SK-N-MC (cell line): ENCODE results near the gene SCRT2.

Experiments
- DNase-seq: peaks from one replicate; pipeline ENCODE4 v3.0.0-alpha.2; 2011; ENCODE audit warnings: low read depth, low spot score
- H3K27ac ChIP-seq: fragments of 200-600 bp; sonication (generic); 2 replicates; pipeline ENCODE4 v1.5.1; 2016; ENCODE audit warnings: mixed run types
- H3K36me3 ChIP-seq: fragments of 200-600 bp; sonication (generic); 2 replicates; pipeline ENCODE4 v1.6.1; 2017; ENCODE audit warnings: antibody characterized with exemption, low read length, mixed read lengths; ENCODE audit not compliant: insufficient read depth
- H3K4me3 ChIP-seq: fragments of 200-600 bp; sonication (generic); 2 replicates; pipeline ENCODE4 v1.5.1; 2016
- H3K9ac ChIP-seq: fragments of 200-600 bp; sonication (generic); 2 replicates; pipeline ENCODE4 v1.8.0; 2017; ENCODE audit warnings: mixed run types, mixed read lengths; ENCODE audit not compliant: insufficient read length
- H3K9me3 ChIP-seq: fragments of 200-600 bp; sonication (generic); 2 replicates; pipeline ENCODE4 v1.6.1; 2017; ENCODE audit warnings: low read depth, mild to moderate bottlenecking, antibody characterized with exemption, low read length, moderate library complexity, mixed read lengths
- EZH2 ChIP-seq: fragments of 200-600 bp; sonication (generic); IDR thresholded peaks from one replicate; pipeline ENCODE4 v1.6.1; 2017; ENCODE audit warnings: antibody characterized with exemption
- FOXP2 ChIP-seq: optimal IDR thresholded peaks from 2 replicates; pipeline ENCODE3; 2011; ENCODE audit warnings: mild to moderate bottlenecking, moderate library complexity; ENCODE audit not compliant: insufficient read depth; ENCODE audit errors: extremely low read length, control extremely low read depth
- POLR2AphosphoS5 ChIP-seq: IDR thresholded peaks from 2 replicates; pipeline ENCODE4 v1.6.1; 2012; ENCODE audit warnings: mild to moderate bottlenecking, low read depth, low read length, borderline replicate concordance

SCRT2 gene

DNA sequence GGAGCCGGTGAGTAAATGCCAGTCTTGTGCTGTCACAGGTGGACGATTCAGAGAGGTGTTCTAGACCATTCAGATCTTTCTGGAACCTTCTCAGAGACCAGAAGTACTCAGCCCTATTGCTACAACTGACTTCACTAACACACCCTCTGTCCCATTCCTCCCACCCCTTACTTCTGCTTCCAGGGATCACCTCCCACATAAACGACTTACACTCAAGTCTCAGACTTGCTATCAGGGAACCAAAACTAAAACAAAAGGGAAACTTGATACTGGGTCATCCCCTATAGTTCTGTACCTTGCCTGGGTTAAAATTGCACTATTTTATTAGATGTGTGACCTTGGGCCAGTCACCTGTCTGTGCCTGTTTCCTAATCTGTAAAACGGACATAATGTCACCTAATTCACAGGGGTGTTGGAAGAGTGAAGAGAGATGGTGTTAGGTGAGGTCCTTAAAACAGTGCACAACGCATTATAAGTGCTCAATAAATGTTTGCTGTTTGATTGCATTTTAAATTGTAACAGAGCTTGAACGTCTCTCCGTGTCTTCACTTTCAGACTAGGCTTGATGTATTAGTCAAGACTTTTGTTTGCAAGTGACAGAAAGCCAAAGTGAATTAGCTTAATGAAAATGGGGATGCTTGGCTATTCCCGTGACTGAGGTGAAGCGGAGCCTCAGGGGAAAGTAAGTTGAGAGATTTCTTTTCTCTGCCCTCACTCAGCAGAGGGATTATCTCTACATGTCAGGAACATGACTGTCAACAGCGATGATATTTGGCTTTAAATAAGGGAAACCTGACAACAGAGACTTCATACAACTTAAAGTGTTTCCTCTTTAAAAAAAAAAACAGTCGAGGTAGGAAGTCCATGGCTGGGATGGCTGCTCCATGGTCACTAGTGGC, 19.6 kb downstream of the SCRT2 start:
- no peaks in the 10 kb centered on the region for H3K36me3 ChIP-seq
- no peaks in the 10 kb centered on the region for H3K9me3 ChIP-seq
- no peak overlapping the region for H3K4me3 ChIP-seq
- no peak for TF ChIP-seq EZH2
- H3K9ac ChIP-seq, result no peak overlapping the region
- DNase-seq, result no peak
- H3K27ac ChIP-seq, result no peak overlapping the region

DNA sequence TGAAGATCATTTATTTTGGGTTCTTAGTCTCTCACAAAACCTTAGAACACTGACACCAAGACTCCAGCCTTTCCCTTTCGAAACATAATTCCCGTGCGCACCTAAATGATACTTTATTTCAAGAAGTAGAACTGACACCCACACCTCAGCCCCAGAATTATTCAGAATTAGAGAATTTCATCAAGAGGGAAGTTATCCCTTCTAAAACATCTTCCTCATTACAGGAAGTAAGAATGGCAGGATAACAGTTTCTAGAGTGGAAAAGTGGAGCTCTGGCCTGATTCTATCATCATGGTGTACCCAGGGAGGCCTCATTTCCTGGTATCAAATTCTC, 21.2 kb downstream of the SCRT2 start:
- TF ChIP-seq POLR2AphosphoS5, result no peak
- H3K27ac ChIP-seq, result no peak overlapping the region
- no peak overlapping the region for H3K4me3 ChIP-seq
- no peak for DNase-seq
- no peaks in the 10 kb centered on the region for H3K9me3 ChIP-seq
- H3K9ac ChIP-seq, result no peak overlapping the region
- no peaks in the 10 kb centered on the region for H3K36me3 ChIP-seq

- Histone ChIP-seq H3K9me3 (no peaks in the 10 kb centered on the region), H3K36me3 (no peaks in the 10 kb centered on the region; the same call in 1 of the 2 replicates), H3K9ac (peak overlapping the region; percentile 73), H3K27ac (no peak overlapping the region), H3K4me3 (peak overlapping the region; percentile 82)
- DNase-seq, result no peak
- TF ChIP-seq FOXP2, result no peak
- TF ChIP-seq POLR2AphosphoS5, result no peak
- TF ChIP-seq EZH2, result no peak
Measured at GRCh38 chr20:653590-654416, 21.8 kb downstream of the SCRT2 start.

DNA sequence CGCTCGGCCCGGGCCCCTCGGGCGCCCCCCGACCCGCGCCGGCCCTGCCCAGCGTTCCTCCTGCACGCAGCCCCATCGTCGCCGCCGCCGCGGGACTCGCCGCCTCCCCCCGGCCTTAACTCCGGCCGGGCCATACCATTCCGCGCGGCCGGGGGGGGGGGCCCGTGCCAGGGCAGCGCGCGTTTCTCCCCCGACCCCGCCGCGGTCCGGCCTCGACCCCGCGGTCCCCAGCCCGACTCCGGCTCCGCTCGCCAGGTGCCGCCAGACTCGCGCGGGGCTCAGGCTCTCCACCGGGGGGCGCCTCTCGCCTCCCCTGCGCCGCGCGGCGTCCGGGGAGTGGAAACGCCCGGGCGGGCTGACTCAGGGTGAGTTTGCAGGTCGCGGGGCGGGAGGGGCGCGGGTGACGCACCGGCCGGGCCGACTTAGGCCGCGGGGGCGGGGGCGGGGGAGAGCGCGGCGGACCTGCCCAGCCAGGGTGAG, 22.5 kb downstream of the SCRT2 start, which contains the start of gene SRXN1:
SRXN1 (minus strand) TSS at position 91 of the 480 bp plus-strand sequence; CDS start at position 76, 15 bp downstream.
- H3K9me3 ChIP-seq, result no peaks in the 10 kb centered on the region
- H3K36me3 ChIP-seq, result peaks cover 4% of the 10 kb centered on the region; the same call in 1 of the 2 replicates
- no peak for TF ChIP-seq EZH2
- TF ChIP-seq POLR2AphosphoS5, result no peak
- TF ChIP-seq FOXP2, result no peak
- H3K9ac ChIP-seq, result peak within 1 kb of the TSS; percentile 73
- H3K27ac ChIP-seq, result no peak within 1 kb of the TSS
- H3K4me3 ChIP-seq, result peak within 1 kb of the TSS; percentile 82
- no peak for DNase-seq

DNA sequence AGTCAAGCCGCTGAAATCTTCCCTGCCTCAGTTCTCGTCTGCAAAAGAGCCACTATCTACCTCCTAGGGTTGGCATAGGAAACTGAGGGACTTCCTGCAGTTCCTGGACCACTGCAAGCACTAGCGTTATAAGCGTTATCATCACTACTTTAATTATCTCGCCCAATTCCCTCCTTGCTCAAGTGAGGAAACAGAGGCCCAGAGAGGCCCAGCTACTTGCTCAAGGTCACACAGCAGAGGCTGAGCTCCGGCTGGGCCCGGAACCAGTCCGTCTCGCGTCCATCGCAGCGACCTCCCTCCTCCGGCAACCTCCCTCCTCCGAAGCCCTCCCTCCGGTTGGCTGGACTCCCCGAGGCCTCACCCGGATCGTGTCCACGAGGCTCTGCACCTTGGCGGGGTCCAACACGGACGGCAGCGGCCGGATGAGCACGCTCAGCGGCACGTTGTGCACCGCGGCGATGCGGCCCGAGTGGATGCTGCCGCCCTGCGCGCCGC, 22.9 kb downstream of the SCRT2 start:
- no peak for TF ChIP-seq EZH2
- TF ChIP-seq POLR2AphosphoS5, result no peak
- TF ChIP-seq FOXP2, result no peak
- no peak for DNase-seq
- H3K36me3 ChIP-seq, result peaks cover 9% of the 10 kb centered on the region
- H3K4me3 ChIP-seq, result peak overlapping the region; percentile 82
- no peak overlapping the region for H3K27ac ChIP-seq
- peak overlapping the region; percentile 73 for H3K9ac ChIP-seq
- H3K9me3 ChIP-seq, result no peaks in the 10 kb centered on the region

GRCh38 chr20:651713-652614, 23.6 kb downstream of the SCRT2 start:
- Histone ChIP-seq H3K9me3 (no peaks in the 10 kb centered on the region), H3K27ac (no peak overlapping the region), H3K9ac (no peak overlapping the region), H3K36me3 (peaks cover 13% of the 10 kb centered on the region), H3K4me3 (peak overlapping the region; percentile 82)
- TF ChIP-seq FOXP2, result no peak
- TF ChIP-seq POLR2AphosphoS5, result no peak
- TF ChIP-seq EZH2, result no peak
- no peak for DNase-seq

DNA sequence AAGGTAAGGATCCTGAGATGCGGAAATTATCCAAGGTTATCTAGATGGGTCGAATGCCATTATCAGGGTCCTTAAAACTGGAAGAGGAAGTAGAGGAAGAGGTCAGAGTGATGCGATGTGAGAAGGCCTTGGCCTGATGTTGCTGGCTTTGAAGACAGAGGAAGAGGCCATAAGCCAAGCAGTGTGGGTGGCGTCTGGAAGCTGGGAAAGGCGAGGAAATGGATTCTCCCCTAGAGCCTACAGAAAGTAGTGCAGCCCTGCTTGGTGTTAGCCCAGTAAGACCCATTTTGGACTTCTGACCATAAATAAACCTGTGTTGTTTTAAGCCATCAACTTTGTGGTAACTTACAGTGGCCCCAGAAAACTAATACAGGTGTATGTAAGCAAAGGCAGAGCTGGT, 24.6 kb downstream of the SCRT2 start:
- Histone ChIP-seq H3K36me3 (peaks cover 13% of the 10 kb centered on the region), H3K4me3 (no peak overlapping the region), H3K9me3 (no peaks in the 10 kb centered on the region), H3K27ac (no peak overlapping the region), H3K9ac (no peak overlapping the region)
- DNase-seq, result no peak
- TF ChIP-seq EZH2 (no peak), POLR2AphosphoS5 (no peak), FOXP2 (no peak)

- no peak for DNase-seq
- no peak overlapping the region for H3K27ac ChIP-seq
- H3K36me3 ChIP-seq, result peaks cover 13% of the 10 kb centered on the region
- TF ChIP-seq FOXP2, result no peak
- H3K4me3 ChIP-seq, result no peak overlapping the region
- H3K9me3 ChIP-seq, result no peaks in the 10 kb centered on the region
- H3K9ac ChIP-seq, result no peak overlapping the region
Measured at GRCh38 chr20:650281-650680, 25.3 kb downstream of the SCRT2 start.
